GM19467 (cell line): ENCODE data around the gene PPP4R1.

ENCODE experiments used
- ATAC-seq: cut with Tn5 transposase; IDR thresholded peaks from one replicate; pipeline ENCODE4 v1.9.1; 2021; ENCODE audit warnings: mild to moderate bottlenecking, moderate library complexity; ENCODE audit not compliant: unreplicated experiment

PPP4R1 gene

GRCh38 chr18:9550429-9550828 is 63.9 kb downstream of the PPP4R1 start:
- ATAC-seq = no peak

- ATAC-seq = no peak
Measured at GRCh38 chr18:9549405-9549804, 65.0 kb downstream of the PPP4R1 start.

GRCh38 chr18:9547782-9548181 is 66.6 kb downstream of the PPP4R1 start:
- no peak for ATAC-seq

GRCh38 chr18:9546468-9546867 is 67.9 kb downstream of the PPP4R1 start:
- ATAC-seq = no peak

GRCh38 chr18:9545029-9545428 is 69.3 kb downstream of the PPP4R1 start:
- no peak for ATAC-seq

GRCh38 chr18:9542924-9543323 is 71.4 kb downstream of the PPP4R1 start:
- ATAC-seq = no peak

GRCh38 chr18:9539938-9540337 is 74.4 kb downstream of the PPP4R1 start:
- ATAC-seq = no peak

- no peak for ATAC-seq
Measured at GRCh38 chr18:9539283-9539682, 75.1 kb downstream of the PPP4R1 start.

GRCh38 chr18:9537677-9538076 is 76.7 kb downstream of the PPP4R1 start:
- no peak for ATAC-seq

GRCh38 chr18:9536354-9537152 is 77.8 kb downstream of the PPP4R1 start:
- no peak for ATAC-seq

- no peak for ATAC-seq
Measured at GRCh38 chr18:9535430-9535991, 78.8 kb downstream of the PPP4R1 start.

GRCh38 chr18:9534844-9535243 is 79.5 kb downstream of the PPP4R1 start:
- ATAC-seq = no peak

GRCh38 chr18:9531791-9532410 is 82.5 kb downstream of the PPP4R1 start:
- ATAC-seq = no peak

- no peak for ATAC-seq
Measured at GRCh38 chr18:9530226-9531009, 83.9 kb downstream of the PPP4R1 start.

GRCh38 chr18:9526458-9526857 is 87.9 kb downstream of the PPP4R1 start:
- no peak for ATAC-seq

- ATAC-seq = no peak
Measured at GRCh38 chr18:9522952-9523351, 91.4 kb downstream of the PPP4R1 start.

GRCh38 chr18:9521770-9522169 is 92.6 kb downstream of the PPP4R1 start:
- no peak for ATAC-seq

- ATAC-seq = no peak
Measured at GRCh38 chr18:9520666-9521065, 93.7 kb downstream of the PPP4R1 start.

- no peak for ATAC-seq
Measured at GRCh38 chr18:9519399-9519798, 95.0 kb downstream of the PPP4R1 start.

- ATAC-seq = no peak
Measured at GRCh38 chr18:9517869-9518268, 96.5 kb downstream of the PPP4R1 start.

- ATAC-seq = no peak
Measured at GRCh38 chr18:9516437-9517064, 97.8 kb downstream of the PPP4R1 start.
